HG02938 (cell line): ENCODE results near the gene APEX1.
"Not testable (repeated sequence)": the region's sequence is repeated elsewhere in the genome, so short reads cannot be mapped to it uniquely, and the experiment has no call there.

Experiments
- ATAC-seq: cut with Tn5 transposase; IDR thresholded peaks from one replicate; pipeline ENCODE4 v1.9.1; 2021; ENCODE audit warnings: mild to moderate bottlenecking, moderate library complexity; ENCODE audit not compliant: unreplicated experiment

APEX1 gene

GRCh38 chr14:20472536-20473169 is 17.6 kb downstream of the APEX1 start:
- ATAC-seq, result no peak

GRCh38 chr14:20476776-20477175 is 21.8 kb downstream of the APEX1 start:
- no peak for ATAC-seq

GRCh38 chr14:20477211-20477876 is 22.3 kb downstream of the APEX1 start:
- no peak for ATAC-seq

GRCh38 chr14:20478894-20479293 is 23.9 kb downstream of the APEX1 start:
- ATAC-seq, result no peak

GRCh38 chr14:20482382-20482781 is 27.4 kb downstream of the APEX1 start:
- ATAC-seq, result no peak

- no peak for ATAC-seq
Observed at GRCh38 chr14:20485900-20486299, 30.9 kb downstream of the APEX1 start.

- ATAC-seq, result no peak
Observed at GRCh38 chr14:20486684-20487395, 31.8 kb downstream of the APEX1 start.

GRCh38 chr14:20487396-20487725 is 32.3 kb downstream of the APEX1 start:
- no peak for ATAC-seq

GRCh38 chr14:20489093-20489994 is 34.3 kb downstream of the APEX1 start:
- peak; percentile 35 for ATAC-seq

GRCh38 chr14:20490563-20490962 is 35.5 kb downstream of the APEX1 start:
- no peak for ATAC-seq

GRCh38 chr14:20492486-20492885 is 37.5 kb downstream of the APEX1 start:
- ATAC-seq, result no peak

- no peak for ATAC-seq
Observed at GRCh38 chr14:20493634-20494033, 38.6 kb downstream of the APEX1 start.

GRCh38 chr14:20494935-20495766 is 40.1 kb downstream of the APEX1 start:
- no peak for ATAC-seq

- no peak for ATAC-seq
Observed at GRCh38 chr14:20498622-20499021, 43.6 kb downstream of the APEX1 start.

GRCh38 chr14:20499108-20499507 is 44.1 kb downstream of the APEX1 start:
- no peak for ATAC-seq

- ATAC-seq, result no peak
Observed at GRCh38 chr14:20499881-20500280, 44.9 kb downstream of the APEX1 start.

- ATAC-seq, result no peak
Observed at GRCh38 chr14:20501346-20501745, 46.3 kb downstream of the APEX1 start.

GRCh38 chr14:20503898-20504297 is 48.9 kb downstream of the APEX1 start:
- no peak for ATAC-seq

GRCh38 chr14:20506276-20506675 is 51.2 kb downstream of the APEX1 start:
- ATAC-seq, result not testable (repeated sequence)

- not testable (repeated sequence) for ATAC-seq
Observed at GRCh38 chr14:20506752-20507151, 51.7 kb downstream of the APEX1 start.
